ENCODE measurements around the gene FAM117B.

DNA sequence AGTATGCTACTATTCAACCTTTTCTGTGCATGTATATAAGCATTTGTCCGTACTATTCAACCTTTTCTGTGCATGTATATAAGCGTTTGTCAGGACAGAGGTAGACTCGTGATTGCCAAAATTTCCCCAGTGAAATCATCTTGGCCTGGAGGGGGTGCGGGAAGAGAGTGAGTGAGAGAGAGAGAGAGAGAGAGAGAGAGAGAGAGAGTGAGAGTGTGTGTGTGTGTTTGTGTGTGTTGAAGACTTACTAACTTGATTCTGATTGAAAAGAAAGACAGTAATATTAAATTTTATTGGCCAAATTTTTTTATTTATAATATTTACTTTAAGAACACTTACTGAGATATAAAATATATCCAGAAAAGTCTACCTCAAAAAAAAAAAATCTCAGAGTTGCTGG is 19.1 kb downstream of the FAM117B start:
- TF ChIP-seq, protein P1, sequence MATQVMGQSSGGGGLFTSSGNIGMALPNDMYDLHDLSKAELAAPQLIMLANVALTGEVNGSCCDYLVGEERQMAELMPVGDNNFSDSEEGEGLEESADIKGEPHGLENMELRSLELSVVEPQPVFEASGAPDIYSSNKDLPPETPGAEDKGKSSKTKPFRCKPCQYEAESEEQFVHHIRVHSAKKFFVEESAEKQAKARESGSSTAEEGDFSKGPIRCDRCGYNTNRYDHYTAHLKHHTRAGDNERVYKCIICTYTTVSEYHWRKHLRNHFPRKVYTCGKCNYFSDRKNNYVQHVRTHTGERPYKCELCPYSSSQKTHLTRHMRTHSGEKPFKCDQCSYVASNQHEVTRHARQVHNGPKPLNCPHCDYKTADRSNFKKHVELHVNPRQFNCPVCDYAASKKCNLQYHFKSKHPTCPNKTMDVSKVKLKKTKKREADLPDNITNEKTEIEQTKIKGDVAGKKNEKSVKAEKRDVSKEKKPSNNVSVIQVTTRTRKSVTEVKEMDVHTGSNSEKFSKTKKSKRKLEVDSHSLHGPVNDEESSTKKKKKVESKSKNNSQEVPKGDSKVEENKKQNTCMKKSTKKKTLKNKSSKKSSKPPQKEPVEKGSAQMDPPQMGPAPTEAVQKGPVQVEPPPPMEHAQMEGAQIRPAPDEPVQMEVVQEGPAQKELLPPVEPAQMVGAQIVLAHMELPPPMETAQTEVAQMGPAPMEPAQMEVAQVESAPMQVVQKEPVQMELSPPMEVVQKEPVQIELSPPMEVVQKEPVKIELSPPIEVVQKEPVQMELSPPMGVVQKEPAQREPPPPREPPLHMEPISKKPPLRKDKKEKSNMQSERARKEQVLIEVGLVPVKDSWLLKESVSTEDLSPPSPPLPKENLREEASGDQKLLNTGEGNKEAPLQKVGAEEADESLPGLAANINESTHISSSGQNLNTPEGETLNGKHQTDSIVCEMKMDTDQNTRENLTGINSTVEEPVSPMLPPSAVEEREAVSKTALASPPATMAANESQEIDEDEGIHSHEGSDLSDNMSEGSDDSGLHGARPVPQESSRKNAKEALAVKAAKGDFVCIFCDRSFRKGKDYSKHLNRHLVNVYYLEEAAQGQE (IDR thresholded peaks at IDR 0.05; ENCODE audit: insufficient read depth in 1 of 2, low read depth in 2 of 2, low read length in 2 of 2), result no peak
- TF ChIP-seq POLR2AphosphoS5 (IDR thresholded peaks at IDR 0.05; ENCODE audit: low read depth, low read length), result no peak
- TF ChIP-seq SIN3A (IDR thresholded peaks at IDR 0.05; ENCODE audit: borderline replicate concordance, insufficient read depth, low read length), result no peak
- no peak for TF ChIP-seq TAF1 (IDR thresholded peaks at IDR 0.05; ENCODE audit: borderline replicate concordance, insufficient read depth, low read length)

Data from PFSK-1 (cell line).